Natural killer cell (primary cell): ENCODE data around the gene ZNRF4. TPM values are rescaled to one million over a fixed set of nuclear protein-coding genes. Genes with fewer than 3 reads are reported as not detected.

Experiments
- ATAC-seq, 3 donors: fragments of 150-1000 bp in 2 of 3; fragments of 200-7000 bp in 1 of 3; cut with Tn5 transposase; 1 replicate in 1 of 3; 2 replicates in 2 of 3; pipeline ENCODE4 v1.10.0; 2021; ENCODE audit warnings: mild to moderate bottlenecking in 2 of 3, moderate library complexity in 2 of 3
- DNase-seq, 2 donors: peaks; one replicate each; pipeline versions ENCODE4 v3.0.0 to v3.0.0-alpha.2; 2013 to 2021; ENCODE audit warnings: mixed read lengths in 1 of 2
- H3K27ac ChIP-seq: one replicate; pipeline ENCODE4 v1.5.1; 2013; ENCODE audit warnings: mild to moderate bottlenecking, low read length
- H3K27me3 ChIP-seq: one replicate; pipeline ENCODE4 v1.6.1; 2013; ENCODE audit warnings: low read length; ENCODE audit not compliant: control insufficient read depth, insufficient read depth
- H3K36me3 ChIP-seq: one replicate; pipeline ENCODE4 v1.6.1; 2013; ENCODE audit warnings: low read length; ENCODE audit not compliant: control insufficient read depth, insufficient read depth
- H3K4me1 ChIP-seq: one replicate; pipeline ENCODE4 v1.6.1; 2013; ENCODE audit warnings: low read length; ENCODE audit not compliant: control insufficient read depth, insufficient read depth
- H3K4me3 ChIP-seq: one replicate; pipeline ENCODE4 v1.5.1; 2013; ENCODE audit warnings: low read length
- H3K9me3 ChIP-seq: one replicate; pipeline ENCODE4 v1.6.1; 2013; ENCODE audit warnings: low read length; ENCODE audit not compliant: control insufficient read depth, insufficient read depth
- H3K27ac Mint-ChIP-seq, 2 donors: one replicate each; pipeline ENCODE4 v1.8.0; 2022; ENCODE audit warnings: mild to moderate bottlenecking in 2 of 2, mixed read lengths in 2 of 2, moderate library complexity in 1 of 2
- H3K27me3 Mint-ChIP-seq, 2 donors: one replicate each; pipeline ENCODE4 v1.8.0; 2022; ENCODE audit warnings: low read depth in 2 of 2, mixed read lengths in 2 of 2
- H3K36me3 Mint-ChIP-seq: one replicate; pipeline ENCODE4 v1.8.0; 2022; ENCODE audit warnings: mixed read lengths
- H3K4me1 Mint-ChIP-seq, 2 donors: one replicate each; pipeline ENCODE4 v1.8.0; 2022; ENCODE audit warnings: mixed read lengths in 2 of 2
- H3K4me3 Mint-ChIP-seq: one replicate; pipeline ENCODE4 v1.8.0; 2022; ENCODE audit warnings: mild to moderate bottlenecking, moderate library complexity, mixed read lengths
- H3K9me3 Mint-ChIP-seq, 2 donors: one replicate each; pipeline ENCODE4 v1.8.0; 2022; ENCODE audit warnings: mixed read lengths in 2 of 2
- WGBS: methylation state at CpG from one replicate; pipeline ENCODE4 v1.1.7; 2013; ENCODE audit warnings: missing lambda C conversion rate; ENCODE audit not compliant: insufficient coverage; 5-methylcytosine and 5-hydroxymethylcytosine counted together
- intact Hi-C: fragments of 100-400 bp; cut with micrococcal nuclease; formaldehyde crosslinking; loops from one replicate; pipeline ENCODE4 v1.14.2; 2022
- total RNA-seq, 4 donors: library from RNA; stranded (reverse); fragments of 120-200 nt in 1 of 4; gene quantifications; one replicate each; pipeline versions ENCODE4 v1.2.3 to v1.2.4, GENCODE V29; 2013 to 2022
- TF ChIP-seq, protein P1 (sequence below): fragments of 200-600 bp; IDR thresholded peaks from one replicate; pipeline ENCODE4 v1.8.0; 2022; ENCODE audit warnings: antibody characterized with exemption

ZNRF4 gene
- total RNA-seq, 3 donors from 2014 or later (not counting 1 experiment from before 2014, with no cell fraction given), result not detected

DNA sequence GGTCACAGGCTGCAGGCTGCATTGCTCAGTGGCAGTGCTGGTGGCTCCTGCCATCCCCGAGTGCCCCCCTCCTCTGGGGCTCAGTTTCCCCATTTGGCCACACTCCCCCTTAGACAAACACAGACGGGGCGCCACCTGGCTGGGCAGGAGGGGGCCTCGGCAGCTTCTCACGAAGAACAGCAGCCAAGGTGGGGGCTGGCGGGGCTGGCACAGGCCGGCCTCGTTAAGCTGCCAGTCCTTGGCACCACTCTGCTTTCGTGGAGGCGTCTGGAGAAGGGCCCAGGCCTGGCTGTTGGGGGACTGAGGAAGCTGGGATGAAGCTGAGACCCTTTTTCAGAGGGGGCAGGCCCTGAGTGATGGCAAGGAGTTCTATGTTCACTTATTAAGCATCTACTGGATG, 3.7 kb upstream of the ZNRF4 start:
- H3K4me3 ChIP-seq, result no peak overlapping the region
- H3K4me1 ChIP-seq, result no peaks in the 10 kb centered on the region
- Mint-ChIP-seq H3K36me3 (no peaks in the 10 kb centered on the region), H3K9me3 (no peaks in the 10 kb centered on the region), H3K27me3 (peaks cover 7 to 13% of the 10 kb centered on the region in 2 donors), H3K4me3 (no peak overlapping the region), H3K27ac (no peak overlapping the region), H3K4me1 (no peaks in the 10 kb centered on the region)
- WGBS, result 85% methylated on average over 10 of the region's 10 CpGs
- TF ChIP-seq, protein P1, sequence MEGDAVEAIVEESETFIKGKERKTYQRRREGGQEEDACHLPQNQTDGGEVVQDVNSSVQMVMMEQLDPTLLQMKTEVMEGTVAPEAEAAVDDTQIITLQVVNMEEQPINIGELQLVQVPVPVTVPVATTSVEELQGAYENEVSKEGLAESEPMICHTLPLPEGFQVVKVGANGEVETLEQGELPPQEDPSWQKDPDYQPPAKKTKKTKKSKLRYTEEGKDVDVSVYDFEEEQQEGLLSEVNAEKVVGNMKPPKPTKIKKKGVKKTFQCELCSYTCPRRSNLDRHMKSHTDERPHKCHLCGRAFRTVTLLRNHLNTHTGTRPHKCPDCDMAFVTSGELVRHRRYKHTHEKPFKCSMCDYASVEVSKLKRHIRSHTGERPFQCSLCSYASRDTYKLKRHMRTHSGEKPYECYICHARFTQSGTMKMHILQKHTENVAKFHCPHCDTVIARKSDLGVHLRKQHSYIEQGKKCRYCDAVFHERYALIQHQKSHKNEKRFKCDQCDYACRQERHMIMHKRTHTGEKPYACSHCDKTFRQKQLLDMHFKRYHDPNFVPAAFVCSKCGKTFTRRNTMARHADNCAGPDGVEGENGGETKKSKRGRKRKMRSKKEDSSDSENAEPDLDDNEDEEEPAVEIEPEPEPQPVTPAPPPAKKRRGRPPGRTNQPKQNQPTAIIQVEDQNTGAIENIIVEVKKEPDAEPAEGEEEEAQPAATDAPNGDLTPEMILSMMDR, result no peak
- H3K9me3 ChIP-seq, result peaks cover 4% of the 10 kb centered on the region
- no peaks in the 10 kb centered on the region for H3K27me3 ChIP-seq
- ATAC-seq, result no peak
- H3K27ac ChIP-seq, result no peak overlapping the region
- no peak for DNase-seq
- intact Hi-C loops, result no loop called here
- no peaks in the 10 kb centered on the region for H3K36me3 ChIP-seq

DNA sequence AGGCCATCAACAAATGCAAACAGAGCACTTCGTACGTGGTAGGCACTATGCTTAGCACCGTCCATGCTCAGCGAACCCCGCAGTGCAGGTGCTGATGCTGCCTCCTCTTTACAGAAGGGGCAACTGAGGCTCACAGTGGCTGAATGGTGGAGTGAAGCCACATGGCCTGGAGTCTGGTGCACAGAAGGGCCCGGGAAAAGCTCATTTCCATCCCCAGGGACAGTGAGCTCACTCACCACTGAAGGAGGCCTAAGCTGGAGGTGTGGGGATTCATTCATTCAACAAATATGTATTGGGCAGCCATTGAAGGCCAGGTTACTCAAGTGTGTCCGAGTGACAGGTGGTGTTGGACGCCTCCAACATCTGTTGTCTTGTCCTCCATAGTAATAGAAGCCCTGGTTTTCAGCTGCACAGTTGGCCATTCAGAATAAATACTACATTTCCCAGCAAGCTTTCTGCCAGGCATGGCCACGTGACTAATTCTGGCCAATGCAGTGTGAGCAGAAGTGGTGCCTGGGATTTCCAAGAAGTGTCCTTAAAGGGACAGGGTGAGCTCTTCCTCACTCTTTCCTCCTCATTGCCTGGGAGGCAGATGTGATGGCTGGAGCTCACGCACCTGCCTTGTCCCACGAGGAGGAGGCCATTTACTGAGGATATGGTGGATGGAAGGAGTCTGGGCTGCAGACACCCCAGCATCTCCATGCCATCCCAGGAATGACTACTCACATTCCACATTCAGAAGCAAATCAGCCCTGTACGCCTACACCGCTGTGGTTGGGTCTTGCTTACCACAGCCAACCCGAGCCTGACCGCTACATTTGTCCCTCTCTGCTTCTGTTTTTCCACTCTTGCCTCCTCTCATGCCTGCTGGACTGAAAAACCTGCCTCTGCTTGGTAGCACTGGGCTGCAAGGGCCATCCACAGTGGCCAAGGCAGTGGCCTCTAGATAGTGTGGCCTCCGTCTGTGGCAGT, 2.3 kb upstream of the ZNRF4 start:
- H3K27me3 ChIP-seq, result no peaks in the 10 kb centered on the region

GRCh38 chr19:5454743-5455142, 474 bp upstream of the ZNRF4 start:
- H3K36me3 ChIP-seq, result no peaks in the 10 kb centered on the region
- H3K4me3 ChIP-seq, result no peak overlapping the region
- Mint-ChIP-seq H3K36me3 (no peaks in the 10 kb centered on the region), H3K4me3 (no peak overlapping the region), H3K27ac (no peak overlapping the region), H3K4me1 (no peaks in the 10 kb centered on the region), H3K27me3 (peaks cover 3 to 6% of the 10 kb centered on the region in 2 donors), H3K9me3 (no peaks in the 10 kb centered on the region)
- TF ChIP-seq, protein P1, result no peak
- no peak for DNase-seq
- H3K27me3 ChIP-seq, result no peaks in the 10 kb centered on the region
- WGBS, result 76% methylated on average over 3 of the region's 5 CpGs
- no peak for ATAC-seq
- H3K9me3 ChIP-seq, result peaks cover 4% of the 10 kb centered on the region
- no peak overlapping the region for H3K27ac ChIP-seq
- intact Hi-C loops, result no loop called here
- no peaks in the 10 kb centered on the region for H3K4me1 ChIP-seq

More for the DNA sequence above, 2.3 kb upstream of the ZNRF4 start:
- peaks cover 7 to 11% of the 10 kb centered on the region in 2 donors for H3K27me3 Mint-ChIP-seq
- ATAC-seq (no peak), DNase-seq (peak in 1 of 2 donors; percentile 0)
- WGBS, result 86% methylated on average over 14 of the region's 16 CpGs
- intact Hi-C loops, result no loop called here
- H3K36me3 Mint-ChIP-seq, result no peaks in the 10 kb centered on the region
- Histone ChIP-seq H3K27ac (no peak overlapping the region), H3K4me3 (no peak overlapping the region), H3K36me3 (no peaks in the 10 kb centered on the region), H3K4me1 (no peaks in the 10 kb centered on the region), H3K9me3 (peaks cover 4% of the 10 kb centered on the region)
- H3K27ac Mint-ChIP-seq, result no peak overlapping the region
- TF ChIP-seq, protein P1, result no peak
- no peaks in the 10 kb centered on the region for H3K4me1 Mint-ChIP-seq
- no peaks in the 10 kb centered on the region for H3K9me3 Mint-ChIP-seq
- no peak overlapping the region for H3K4me3 Mint-ChIP-seq
